Hepatocyte (in vitro differentiated cells): ENCODE results near the gene TMEM237. TPM values are rescaled to one million over a fixed set of nuclear protein-coding genes. Genes with fewer than 3 reads are reported as not detected.

ENCODE experiments used
- DNase-seq: peaks from one replicate; pipeline ENCODE4 v3.0.0-alpha.2; 2016; ENCODE audit warnings: low spot score
- H2AFZ ChIP-seq: fragments of 200-600 bp; sonication (generic); 2 replicates; pipeline ENCODE4 v1.6.0; 2016; ENCODE audit warnings: antibody characterized with exemption, mild to moderate bottlenecking
- H3K27ac ChIP-seq: fragments of 200-600 bp; sonication (generic); 2 replicates; pipeline ENCODE4 v1.5.1; 2016; ENCODE audit warnings: mild to moderate bottlenecking
- H3K27me3 ChIP-seq: fragments of 200-600 bp; sonication (generic); 2 replicates; pipeline ENCODE4 v1.6.1; 2016
- H3K36me3 ChIP-seq: fragments of 200-600 bp; sonication (generic); replicated peaks from 2 replicates; pipeline ENCODE4 v1.5.1; 2016; ENCODE audit warnings: low read depth; ENCODE audit not compliant: insufficient read depth
- H3K4me1 ChIP-seq: fragments of 200-600 bp; sonication (generic); 2 replicates; pipeline ENCODE4 v1.5.1; 2016; ENCODE audit warnings: mild to moderate bottlenecking, moderate library complexity; ENCODE audit not compliant: insufficient read depth
- H3K4me2 ChIP-seq: fragments of 200-600 bp; sonication (generic); 2 replicates; pipeline ENCODE4 v1.6.0; 2016
- H3K4me3 ChIP-seq: fragments of 200-600 bp; sonication (generic); 2 replicates; pipeline ENCODE4 v1.5.1; 2016; ENCODE audit warnings: mild to moderate bottlenecking
- H3K79me2 ChIP-seq: fragments of 200-600 bp; sonication (generic); 2 replicates; pipeline ENCODE4 v1.6.0; 2017; ENCODE audit warnings: mild to moderate bottlenecking
- H3K9me2 ChIP-seq: fragments of 200-600 bp; sonication (generic); replicated peaks from 2 replicates; pipeline ENCODE4 v1.6.0; 2017; ENCODE audit warnings: mild to moderate bottlenecking; ENCODE audit not compliant: insufficient read depth
- H3K9me3 ChIP-seq: fragments of 200-600 bp; sonication (generic); 2 replicates; pipeline ENCODE4 v1.5.1; 2016; ENCODE audit warnings: low read depth, mild to moderate bottlenecking
- H4K20me1 ChIP-seq: fragments of 200-600 bp; sonication (generic); 2 replicates; pipeline ENCODE4 v1.6.0; 2016; ENCODE audit warnings: mild to moderate bottlenecking; ENCODE audit not compliant: insufficient read depth, poor library complexity, severe bottlenecking
- CTCF ChIP-seq: fragments of 200-600 bp; sonication (generic); IDR thresholded peaks from 2 replicates; pipeline ENCODE4 v1.5.1; 2016; ENCODE audit warnings: antibody characterized with exemption, mild to moderate bottlenecking; ENCODE audit not compliant: poor library complexity
- EZH2 ChIP-seq: fragments of 200-600 bp; sonication (generic); IDR thresholded peaks from 2 replicates; pipeline ENCODE4 v1.6.1; 2016; ENCODE audit warnings: antibody characterized with exemption, mild to moderate bottlenecking, borderline replicate concordance
- EZH2phosphoT487 ChIP-seq: fragments of 200-600 bp; sonication (generic); IDR thresholded peaks from one replicate; pipeline ENCODE4 v1.6.1; 2018; ENCODE audit warnings: antibody characterized with exemption, mild to moderate bottlenecking, low read depth, moderate library complexity; ENCODE audit not compliant: unreplicated experiment, severe bottlenecking
- WGBS: methylation state at CpG from one replicate; pipeline ENCODE4 v1.1.6; 2016; ENCODE audit warnings: low lambda C conversion rate; ENCODE audit errors: missing lambda C conversion rate; 5-methylcytosine and 5-hydroxymethylcytosine counted together
- polyA plus RNA-seq: library from polyadenylated mRNA; unstranded; fragments of >200 nt; fragmentation: Nextera tagmentation; extraction: Ambion mirVana; gene quantifications from 2 replicates; pipeline ENCODE4 v1.2.1, GENCODE V29; 2016
- total RNA-seq: library from RNA; depleted of rRNA; stranded (reverse); fragments of >200 nt; gene quantifications from 2 replicates; pipeline ENCODE4 v1.2.3, GENCODE V29; 2014

The TMEM237 gene
- total and polyA plus RNA-seq, 2 experiments from 2014 or later: 26.9 to 33.6 TPM

GRCh38 chr2:201618744-201619662 lies 24.3 kb downstream of the TMEM237 start:
- no peak overlapping the region for H2AFZ ChIP-seq
- DNase-seq: no peak
- TF ChIP-seq EZH2phosphoT487: no peak
- no peak for TF ChIP-seq CTCF
- no peak for TF ChIP-seq EZH2

GRCh38 chr2:201608021-201608420 lies 35.3 kb downstream of the TMEM237 start:
- no peak overlapping the region for H3K4me2 ChIP-seq
- H3K9me3 ChIP-seq: no peaks in the 10 kb centered on the region
- H3K27me3 ChIP-seq: peaks cover 5% of the 10 kb centered on the region
- no peaks in the 10 kb centered on the region for H3K36me3 ChIP-seq
- no peaks in the 10 kb centered on the region for H4K20me1 ChIP-seq
- no peaks in the 10 kb centered on the region for H3K9me2 ChIP-seq
- no peaks in the 10 kb centered on the region for H3K79me2 ChIP-seq
- no peak overlapping the region for H3K4me3 ChIP-seq
- no peaks in the 10 kb centered on the region for H3K4me1 ChIP-seq
- TF ChIP-seq EZH2 (no peak), CTCF (no peak), EZH2phosphoT487 (no peak)
- H2AFZ ChIP-seq: no peak overlapping the region
- no peak for DNase-seq
- WGBS: 74% methylated on average over 1 of the region's 1 CpG
- H3K27ac ChIP-seq: no peak overlapping the region

More at GRCh38 chr2:201618744-201619662, 24.3 kb downstream of the TMEM237 start:
- Histone ChIP-seq H3K27me3 (no peaks in the 10 kb centered on the region), H3K4me2 (no peak overlapping the region), H3K4me3 (no peak overlapping the region), H3K36me3 (no peaks in the 10 kb centered on the region), H3K9me3 (no peaks in the 10 kb centered on the region), H3K27ac (no peak overlapping the region), H3K9me2 (no peaks in the 10 kb centered on the region), H3K79me2 (no peaks in the 10 kb centered on the region), H3K4me1 (no peaks in the 10 kb centered on the region), H4K20me1 (no peaks in the 10 kb centered on the region)
- 94% methylated on average over 39 of the region's 39 CpGs for WGBS

GRCh38 chr2:201607568-201607967 lies 35.7 kb downstream of the TMEM237 start:
- H3K27ac ChIP-seq: no peak overlapping the region
- H4K20me1 ChIP-seq: no peaks in the 10 kb centered on the region
- no peaks in the 10 kb centered on the region for H3K79me2 ChIP-seq
- no peak for DNase-seq
- no peak overlapping the region for H3K4me2 ChIP-seq
- 79% methylated on average over 2 of the region's 2 CpGs for WGBS
- peaks cover 5% of the 10 kb centered on the region for H3K27me3 ChIP-seq
- no peaks in the 10 kb centered on the region for H3K9me3 ChIP-seq
- no peaks in the 10 kb centered on the region for H3K36me3 ChIP-seq
- no peaks in the 10 kb centered on the region for H3K4me1 ChIP-seq
- H3K9me2 ChIP-seq: no peaks in the 10 kb centered on the region
- no peak overlapping the region for H2AFZ ChIP-seq
- no peak overlapping the region for H3K4me3 ChIP-seq
- no peak for TF ChIP-seq EZH2
- TF ChIP-seq EZH2phosphoT487: no peak
- no peak for TF ChIP-seq CTCF
